NB4 (cell line): ENCODE results near the gene RNF17.
A peak's percentile ranks its signal among the peaks of the same experiment; 100 is the strongest.
"Not testable (repeated sequence)": the region's sequence is repeated elsewhere in the genome, so short reads cannot be mapped to it uniquely, and the experiment has no call there.

Experiments used
- DNase-seq: peaks from one replicate; pipeline ENCODE4 v3.0.0; 2010; ENCODE audit warnings: low read depth
- H3K4me3 ChIP-seq: one replicate; pipeline ENCODE4 v1.5.1; 2011; ENCODE audit warnings: mild to moderate bottlenecking, low read depth, low read length, moderate library complexity
- MYC ChIP-seq: IDR thresholded peaks from 2 replicates; pipeline ENCODE4 v1.6.1; 2011; ENCODE audit warnings: low read depth, low read length
- POLR2A ChIP-seq: IDR thresholded peaks from 2 replicates; pipeline ENCODE4 v1.6.1; 2011; ENCODE audit warnings: mild to moderate bottlenecking; ENCODE audit not compliant: insufficient read length; ENCODE audit errors: extremely low read depth
- TF ChIP-seq, protein P1 (sequence below): IDR thresholded peaks from one replicate; pipeline ENCODE4 v1.5.1; 2012; ENCODE audit warnings: low read depth, low read length
- TF ChIP-seq, protein P2 (sequence below): IDR thresholded peaks from 2 replicates; pipeline ENCODE4 v1.6.1; 2011; ENCODE audit warnings: low read depth, low read length

The RNF17 gene

DNA sequence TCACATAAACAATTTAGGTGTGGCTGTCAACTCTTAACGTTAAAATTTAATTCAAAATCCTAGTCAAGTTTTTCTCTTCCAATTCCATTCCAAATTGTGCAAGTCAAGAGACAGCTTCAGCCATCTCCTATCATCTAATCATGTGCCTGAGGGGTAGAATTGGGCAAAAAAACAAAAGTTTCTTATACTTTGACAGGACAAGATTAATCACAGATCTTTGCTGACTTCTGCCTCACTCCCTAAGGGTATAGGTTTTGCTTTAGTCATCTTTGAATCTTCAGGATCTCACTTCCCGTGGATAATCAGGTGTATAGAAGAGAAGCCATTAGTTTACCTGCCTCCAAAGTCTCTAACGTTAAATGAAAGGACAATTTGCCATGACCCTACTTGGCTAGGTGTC lies 24.6 kb downstream of the RNF17 start:
- H3K4me3 ChIP-seq = no peak overlapping the region
- DNase-seq = no peak
- no peak for TF ChIP-seq MYC
- TF ChIP-seq, protein P1, sequence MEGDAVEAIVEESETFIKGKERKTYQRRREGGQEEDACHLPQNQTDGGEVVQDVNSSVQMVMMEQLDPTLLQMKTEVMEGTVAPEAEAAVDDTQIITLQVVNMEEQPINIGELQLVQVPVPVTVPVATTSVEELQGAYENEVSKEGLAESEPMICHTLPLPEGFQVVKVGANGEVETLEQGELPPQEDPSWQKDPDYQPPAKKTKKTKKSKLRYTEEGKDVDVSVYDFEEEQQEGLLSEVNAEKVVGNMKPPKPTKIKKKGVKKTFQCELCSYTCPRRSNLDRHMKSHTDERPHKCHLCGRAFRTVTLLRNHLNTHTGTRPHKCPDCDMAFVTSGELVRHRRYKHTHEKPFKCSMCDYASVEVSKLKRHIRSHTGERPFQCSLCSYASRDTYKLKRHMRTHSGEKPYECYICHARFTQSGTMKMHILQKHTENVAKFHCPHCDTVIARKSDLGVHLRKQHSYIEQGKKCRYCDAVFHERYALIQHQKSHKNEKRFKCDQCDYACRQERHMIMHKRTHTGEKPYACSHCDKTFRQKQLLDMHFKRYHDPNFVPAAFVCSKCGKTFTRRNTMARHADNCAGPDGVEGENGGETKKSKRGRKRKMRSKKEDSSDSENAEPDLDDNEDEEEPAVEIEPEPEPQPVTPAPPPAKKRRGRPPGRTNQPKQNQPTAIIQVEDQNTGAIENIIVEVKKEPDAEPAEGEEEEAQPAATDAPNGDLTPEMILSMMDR = no peak
- TF ChIP-seq, protein P2, sequence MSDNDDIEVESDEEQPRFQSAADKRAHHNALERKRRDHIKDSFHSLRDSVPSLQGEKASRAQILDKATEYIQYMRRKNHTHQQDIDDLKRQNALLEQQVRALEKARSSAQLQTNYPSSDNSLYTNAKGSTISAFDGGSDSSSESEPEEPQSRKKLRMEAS = no peak
- no peak for TF ChIP-seq POLR2A

DNA sequence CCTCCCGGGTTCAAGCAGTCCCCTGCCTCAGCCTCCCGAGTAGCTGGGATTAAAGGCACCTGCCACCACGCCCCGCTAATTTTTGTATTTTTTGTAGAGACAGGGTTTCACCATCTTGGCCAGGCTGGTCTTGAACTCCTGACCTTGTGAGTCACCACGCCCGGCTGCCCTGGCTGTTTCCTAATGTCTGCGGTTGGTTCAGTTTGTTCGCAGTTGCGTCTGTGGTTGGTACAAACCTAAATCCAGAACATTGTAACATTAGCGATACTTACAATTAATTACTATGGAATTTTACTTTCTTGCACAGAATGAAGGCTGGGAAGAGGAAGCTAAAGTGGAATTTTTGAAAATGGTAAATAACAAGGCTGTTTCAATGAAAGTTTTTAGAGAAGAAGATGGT lies 38.1 kb downstream of the RNF17 start:
- TF ChIP-seq, protein P2 = no peak
- TF ChIP-seq MYC (no peak), POLR2A (no peak)
- TF ChIP-seq, protein P1 = no peak
- no peak overlapping the region for H3K4me3 ChIP-seq
- peak; percentile 66 for DNase-seq

DNA sequence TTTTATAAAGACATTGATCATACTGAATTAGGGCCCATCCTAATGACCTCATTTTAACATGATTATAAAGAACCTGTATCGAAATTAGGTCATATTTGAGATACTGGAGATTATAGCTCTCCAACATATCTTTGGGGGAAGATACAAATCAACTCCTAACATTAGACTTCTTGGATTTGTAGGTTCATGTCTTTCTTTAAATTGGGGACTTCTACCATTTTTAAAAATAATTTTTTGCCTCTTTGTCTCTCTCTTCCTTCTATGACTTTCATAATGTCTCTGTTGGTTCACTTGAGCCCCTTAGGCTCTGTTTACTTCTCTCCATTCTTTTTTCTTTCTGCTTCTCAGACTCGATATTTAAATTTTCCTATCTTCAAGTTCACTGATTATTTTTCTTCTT lies 57.2 kb downstream of the RNF17 start:
- no peak overlapping the region for H3K4me3 ChIP-seq
- no peak for DNase-seq
- TF ChIP-seq MYC (no peak), POLR2A (no peak)
- TF ChIP-seq, protein P2 = no peak
- TF ChIP-seq, protein P1 = no peak

DNA sequence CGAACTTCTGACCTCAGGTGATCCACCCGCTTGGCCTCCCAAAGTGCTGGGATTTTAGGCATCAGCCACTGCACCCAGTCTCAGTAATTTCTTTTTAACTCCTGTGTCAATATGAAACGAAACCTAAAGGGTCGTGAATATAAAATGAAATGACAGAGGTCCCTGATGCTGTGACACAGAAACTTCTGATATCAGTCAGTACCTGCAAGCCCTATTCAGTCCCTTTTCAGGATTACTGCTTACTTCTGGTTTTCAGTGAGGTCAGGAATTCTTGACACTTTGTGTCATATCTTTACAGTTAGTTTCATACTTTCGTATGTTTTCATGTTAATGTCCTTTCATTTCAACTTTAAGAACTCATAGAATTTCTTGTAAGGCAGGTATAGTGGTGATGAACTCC lies 58.7 kb downstream of the RNF17 start:
- no peak overlapping the region for H3K4me3 ChIP-seq
- TF ChIP-seq, protein P1 = no peak
- no peak for TF ChIP-seq POLR2A
- TF ChIP-seq, protein P2 = no peak
- TF ChIP-seq MYC = no peak
- no peak for DNase-seq

DNA sequence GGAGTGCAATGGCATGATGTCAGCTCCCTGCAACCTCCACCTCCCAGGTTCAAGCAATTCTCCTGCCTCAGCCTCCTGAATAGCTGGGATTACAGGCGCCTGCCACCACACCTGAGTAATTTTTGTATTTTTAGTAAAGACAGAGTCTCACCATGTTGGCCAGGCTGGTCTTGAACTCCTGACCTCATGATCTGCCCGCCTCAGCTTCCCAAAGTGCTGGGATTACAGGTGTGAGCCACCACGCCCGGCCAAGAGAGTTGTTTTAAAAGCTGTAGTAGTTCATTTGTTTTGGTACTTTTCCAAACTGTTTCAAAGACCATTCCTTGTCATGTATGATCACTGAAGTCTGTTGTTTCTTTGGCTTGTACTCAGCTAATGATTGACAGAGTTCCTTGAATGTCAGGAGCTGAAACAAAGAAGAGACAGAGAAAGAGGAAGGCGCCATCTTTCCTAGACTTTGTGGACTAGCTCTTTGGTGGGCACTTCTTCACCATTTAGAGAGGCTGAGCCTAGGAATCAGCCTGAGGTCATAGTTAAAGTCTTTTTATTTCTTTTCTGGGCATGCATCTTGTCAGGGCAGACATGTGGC lies 59.2 kb downstream of the RNF17 start:
- not testable (repeated sequence) for H3K4me3 ChIP-seq, DNase-seq

DNA sequence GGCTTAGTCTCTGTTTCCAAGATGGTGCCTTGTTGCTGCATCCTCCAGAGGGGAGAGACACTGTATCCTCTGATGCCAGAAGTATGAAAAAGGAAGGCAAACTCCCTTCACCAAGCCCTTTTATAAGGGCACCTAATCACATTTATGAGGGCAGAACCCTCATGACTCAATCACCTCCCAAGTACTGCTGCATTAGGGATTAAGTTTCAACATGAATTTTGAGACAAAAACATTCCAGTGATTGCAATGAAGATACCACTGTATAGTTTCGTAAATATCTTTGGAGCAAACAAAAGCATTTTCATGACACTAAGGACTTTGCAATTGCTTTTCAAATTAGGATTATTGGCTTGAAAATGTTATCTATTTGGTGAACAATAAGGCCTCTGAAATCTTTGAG lies 63.8 kb downstream of the RNF17 start:
- DNase-seq = no peak
- H3K4me3 ChIP-seq = no peak overlapping the region
- TF ChIP-seq POLR2A = no peak
- TF ChIP-seq, protein P1 = no peak
- TF ChIP-seq, protein P2 = no peak
